Stomach smooth muscle (tissue), 2 donors: ENCODE results near the gene STARD5.

Experiments
- H3K27ac ChIP-seq: one replicate; pipeline ENCODE4 v1.7.0; 2013; ENCODE audit warnings: mild to moderate bottlenecking, low read length, inconsistent platforms
- H3K27me3 ChIP-seq, 2 donors: one replicate each; pipeline ENCODE4 v1.7.0; 2013; ENCODE audit warnings: low read length in 2 of 2; ENCODE audit not compliant: insufficient read depth in 2 of 2, control insufficient read depth in 1 of 2
- H3K36me3 ChIP-seq, 2 donors: one replicate each; pipeline ENCODE4 v1.7.0; 2013; ENCODE audit warnings: low read length in 2 of 2; ENCODE audit not compliant: control insufficient read depth in 2 of 2, insufficient read depth in 2 of 2
- H3K4me1 ChIP-seq: one replicate; pipeline ENCODE4 v1.7.0; 2013; ENCODE audit warnings: low read length; ENCODE audit not compliant: control insufficient read depth, insufficient read depth
- H3K4me3 ChIP-seq, 2 donors: one replicate each; pipeline ENCODE4 v1.7.0; 2013; ENCODE audit warnings: low read length in 2 of 2
- H3K9ac ChIP-seq, 2 donors: one replicate each; pipeline ENCODE4 v1.7.0; 2013; ENCODE audit warnings: low read length in 2 of 2, mild to moderate bottlenecking in 1 of 2
- H3K9me3 ChIP-seq, 2 donors: one replicate each; pipeline ENCODE4 v1.7.0; 2013; ENCODE audit warnings: low read length in 2 of 2; ENCODE audit not compliant: control insufficient read depth in 2 of 2
- donor health status: healthy.
- donor health status: Pancreatic carcinoma.

Gene STARD5

DNA sequence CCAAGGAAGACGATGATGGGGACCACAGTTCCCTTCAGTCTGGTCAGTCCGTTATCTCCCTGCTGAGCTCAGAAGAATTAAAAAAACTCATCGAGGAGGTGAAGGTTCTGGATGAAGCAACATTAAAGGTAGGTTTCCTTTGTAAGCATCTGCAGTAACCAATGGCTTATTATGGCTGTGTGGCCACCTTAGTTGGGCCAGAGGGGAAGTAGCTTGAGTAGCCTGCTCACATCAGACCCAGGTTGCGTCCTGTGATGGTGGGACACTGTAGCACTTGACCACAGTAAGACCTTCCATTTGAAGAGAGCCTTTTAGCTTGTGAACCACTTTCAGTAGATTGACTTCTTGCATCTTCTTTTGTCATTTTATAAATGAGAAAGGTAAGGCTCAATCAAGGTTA lies 22.6 kb downstream of the STARD5 start:
- no peak overlapping the region for H3K9ac ChIP-seq
- no peak overlapping the region for H3K4me3 ChIP-seq
- no peak overlapping the region for H3K27ac ChIP-seq
- peaks cover 0 to 8% of the 10 kb centered on the region in 2 donors for H3K36me3 ChIP-seq
- H3K4me1 ChIP-seq = peaks cover 6% of the 10 kb centered on the region
- H3K9me3 ChIP-seq = no peaks in the 10 kb centered on the region
- H3K27me3 ChIP-seq = no peaks in the 10 kb centered on the region

DNA sequence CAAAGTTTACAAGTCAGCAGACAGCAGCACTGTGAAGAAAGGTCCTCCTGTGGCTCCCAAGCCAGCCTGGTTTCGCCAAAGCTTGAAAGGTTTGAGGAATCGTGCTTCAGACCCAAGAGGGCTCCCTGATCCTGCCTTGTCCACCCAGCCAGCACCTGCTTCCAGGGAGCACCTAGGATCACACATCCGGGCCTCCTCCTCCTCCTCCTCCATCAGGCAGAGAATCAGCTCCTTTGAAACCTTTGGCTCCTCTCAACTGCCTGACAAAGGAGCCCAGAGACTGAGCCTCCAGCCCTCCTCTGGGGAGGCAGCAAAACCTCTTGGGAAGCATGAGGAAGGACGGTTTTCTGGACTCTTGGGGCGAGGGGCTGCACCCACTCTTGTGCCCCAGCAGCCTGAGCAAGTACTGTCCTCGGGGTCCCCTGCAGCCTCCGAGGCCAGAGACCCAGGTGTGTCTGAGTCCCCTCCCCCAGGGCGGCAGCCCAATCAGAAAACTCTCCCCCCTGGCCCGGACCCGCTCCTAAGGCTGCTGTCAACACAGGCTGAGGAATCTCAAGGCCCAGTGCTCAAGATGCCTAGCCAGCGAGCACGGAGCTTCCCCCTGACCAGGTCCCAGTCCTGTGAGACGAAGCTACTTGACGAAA lies 24.2 kb downstream of the STARD5 start:
- no peak overlapping the region for H3K27ac ChIP-seq
- no peak overlapping the region for H3K9ac ChIP-seq
- no peaks in the 10 kb centered on the region for H3K27me3 ChIP-seq
- peaks cover 0 to 2% of the 10 kb centered on the region in 2 donors for H3K36me3 ChIP-seq
- H3K4me3 ChIP-seq = no peak overlapping the region
- peaks cover 6% of the 10 kb centered on the region for H3K4me1 ChIP-seq
- H3K9me3 ChIP-seq = no peaks in the 10 kb centered on the region

DNA sequence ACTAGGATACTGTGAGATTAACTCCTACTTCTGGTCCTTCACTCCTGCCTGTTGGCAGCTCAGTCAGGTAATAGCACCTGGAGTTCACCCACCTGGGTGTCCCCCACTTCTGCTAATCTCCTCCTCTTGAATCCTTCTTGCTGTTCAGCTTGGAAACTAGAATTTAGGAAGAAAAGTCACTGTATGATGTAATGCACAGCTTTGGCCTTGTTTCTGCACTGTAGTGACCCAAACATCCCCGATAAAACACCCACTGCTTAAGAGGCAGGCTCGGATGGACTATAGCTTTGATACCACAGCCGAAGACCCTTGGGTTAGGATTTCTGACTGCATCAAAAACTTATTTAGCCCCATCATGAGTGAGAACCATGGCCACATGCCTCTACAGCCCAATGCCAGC lies 24.8 kb downstream of the STARD5 start:
- H3K36me3 ChIP-seq = peaks cover 0 to 2% of the 10 kb centered on the region in 2 donors
- H3K9me3 ChIP-seq = no peaks in the 10 kb centered on the region

DNA sequence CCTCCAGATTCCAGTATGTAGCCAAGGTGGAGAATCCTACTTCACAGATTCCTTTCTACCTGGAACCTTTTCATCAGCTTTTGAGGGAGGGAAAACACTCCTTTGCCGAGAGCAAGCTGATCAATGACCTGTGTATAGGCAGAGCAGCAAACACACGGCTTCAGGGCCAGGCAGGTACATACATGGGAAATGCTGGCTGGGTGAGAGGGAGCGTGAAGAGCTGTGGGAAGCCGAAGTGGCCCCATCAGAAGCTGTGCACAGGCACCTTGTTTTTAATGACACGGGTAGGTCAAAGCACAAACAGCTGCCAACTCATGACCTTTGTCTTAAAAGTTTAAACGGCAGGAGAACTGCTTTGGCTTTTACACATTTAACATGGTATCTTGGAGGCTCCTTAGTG lies 25.3 kb downstream of the STARD5 start:
- peaks cover 5% of the 10 kb centered on the region for H3K4me1 ChIP-seq
- H3K9ac ChIP-seq = no peak overlapping the region
- peaks cover 0 to 2% of the 10 kb centered on the region in 2 donors for H3K36me3 ChIP-seq
- H3K4me3 ChIP-seq = peak overlapping the region in 1 of 2 donors; percentile 15
- H3K27me3 ChIP-seq = peaks cover 0 to 2% of the 10 kb centered on the region in 2 donors
- no peak overlapping the region for H3K27ac ChIP-seq
- no peaks in the 10 kb centered on the region for H3K9me3 ChIP-seq

More for the DNA sequence above, 24.8 kb downstream of the STARD5 start:
- Histone ChIP-seq H3K27me3 (peaks cover 0 to under 1% of the 10 kb centered on the region in 2 donors), H3K4me3 (peak overlapping the region in 1 of 2 donors; percentile 15), H3K9ac (no peak overlapping the region), H3K4me1 (peaks cover 6% of the 10 kb centered on the region), H3K27ac (no peak overlapping the region)

DNA sequence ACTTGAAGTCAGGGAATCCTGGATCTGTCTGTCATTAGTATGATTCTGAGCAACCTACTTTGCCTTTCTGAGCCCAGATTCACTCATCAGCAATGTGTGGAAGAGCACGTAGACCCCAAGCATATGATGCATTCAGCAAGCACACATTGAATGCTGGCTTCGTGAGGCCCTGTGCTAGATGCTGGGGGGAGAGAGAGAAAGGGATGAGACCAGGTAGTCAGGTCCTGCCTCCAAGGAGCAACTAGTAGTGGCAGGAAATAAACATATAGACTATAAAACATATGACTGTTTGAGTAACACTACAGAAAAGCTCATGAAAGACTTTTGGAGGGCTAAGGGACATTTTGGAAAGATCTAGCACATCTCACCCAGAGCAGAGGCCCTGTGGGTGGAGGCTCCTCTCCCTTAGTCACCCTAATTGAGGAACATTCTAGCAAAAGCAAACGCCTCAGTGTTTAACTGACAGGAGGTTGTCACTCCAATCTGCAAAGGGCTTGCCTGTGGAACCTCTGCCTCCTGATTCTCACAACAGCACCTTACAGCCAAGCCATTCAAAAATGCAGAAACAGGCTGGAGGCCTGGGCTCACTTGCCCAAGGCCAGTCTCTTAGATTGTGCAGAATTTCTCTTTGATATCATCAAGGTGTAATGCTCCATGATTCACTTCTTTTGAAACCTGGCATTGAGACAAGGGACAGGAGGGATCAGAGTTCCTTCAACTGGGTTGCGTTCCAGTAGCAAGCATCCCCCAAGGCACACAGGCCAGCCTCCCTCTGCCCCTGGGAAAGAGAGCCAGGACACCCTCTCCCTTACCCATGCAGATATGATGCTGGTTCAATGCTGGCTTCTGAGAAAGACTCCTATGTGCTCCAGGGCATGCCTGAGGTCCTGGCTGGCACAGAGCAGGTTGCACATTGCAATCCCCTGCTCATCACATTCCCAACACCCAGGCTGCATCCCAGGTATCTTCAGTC lies 26.1 kb downstream of the STARD5 start:
- Histone ChIP-seq H3K27me3 (peaks cover 0 to 2% of the 10 kb centered on the region in 2 donors), H3K4me1 (peaks cover 5% of the 10 kb centered on the region), H3K9me3 (no peaks in the 10 kb centered on the region), H3K36me3 (peaks cover 0 to 2% of the 10 kb centered on the region in 2 donors), H3K27ac (no peak overlapping the region), H3K9ac (no peak overlapping the region), H3K4me3 (peak overlapping the region in 1 of 2 donors; percentile 49)

DNA sequence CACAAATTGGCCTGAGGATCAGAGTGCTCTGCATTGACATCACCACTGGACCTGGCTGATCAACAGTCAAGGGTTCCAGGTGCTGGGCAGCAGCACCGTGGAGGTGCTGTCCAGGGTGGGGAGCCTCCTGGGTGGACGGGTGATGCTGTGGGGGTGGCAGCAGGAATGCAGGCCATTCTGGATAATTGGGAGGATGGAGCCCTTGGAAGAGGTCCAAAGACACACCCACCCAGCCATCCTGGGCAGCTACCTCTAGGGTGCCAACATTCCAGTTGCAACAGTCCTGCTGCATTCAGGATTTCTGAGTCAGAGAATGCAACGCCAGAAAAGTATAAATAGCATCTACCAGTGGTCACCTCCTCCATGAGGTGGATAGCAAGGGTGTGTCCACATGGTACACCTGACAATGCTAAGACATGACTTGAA lies 26.8 kb downstream of the STARD5 start:
- H3K4me1 ChIP-seq = peaks cover 5% of the 10 kb centered on the region
- peak overlapping the region in 1 of 2 donors; percentile 49 for H3K4me3 ChIP-seq
- no peaks in the 10 kb centered on the region for H3K36me3 ChIP-seq
- H3K27ac ChIP-seq = peak overlapping the region; percentile 41
- peaks cover 0 to 2% of the 10 kb centered on the region in 2 donors for H3K27me3 ChIP-seq
- H3K9me3 ChIP-seq = no peaks in the 10 kb centered on the region
- peak overlapping the region in 1 of 2 donors; percentile 21 for H3K9ac ChIP-seq

DNA sequence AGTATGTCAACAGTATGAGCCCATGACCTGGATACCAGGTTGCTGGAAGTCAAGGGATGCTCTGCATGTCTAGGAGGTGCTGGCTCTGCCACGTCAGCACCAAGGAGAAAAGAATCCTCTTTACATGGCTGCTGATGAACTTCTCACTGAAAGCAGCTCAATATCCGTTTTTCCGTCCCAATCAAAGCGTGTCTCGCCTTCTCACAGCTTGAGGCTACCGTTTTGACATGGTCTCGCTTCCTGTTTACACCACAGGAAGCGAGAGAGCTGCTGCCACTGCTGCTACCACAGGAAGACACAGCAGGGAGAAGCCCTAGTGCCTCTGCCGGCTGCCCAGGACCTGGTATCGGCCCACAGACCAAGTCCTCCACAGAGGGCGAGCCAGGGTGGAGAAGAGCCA lies 27.3 kb downstream of the STARD5 start:
- H3K27me3 ChIP-seq = peaks cover 0 to 2% of the 10 kb centered on the region in 2 donors
- no peak overlapping the region for H3K9ac ChIP-seq
- H3K4me3 ChIP-seq = peak overlapping the region in 1 of 2 donors; percentile 49
- no peaks in the 10 kb centered on the region for H3K9me3 ChIP-seq
- peak overlapping the region; percentile 41 for H3K27ac ChIP-seq
- H3K4me1 ChIP-seq = peaks cover 5% of the 10 kb centered on the region
- no peaks in the 10 kb centered on the region for H3K36me3 ChIP-seq

DNA sequence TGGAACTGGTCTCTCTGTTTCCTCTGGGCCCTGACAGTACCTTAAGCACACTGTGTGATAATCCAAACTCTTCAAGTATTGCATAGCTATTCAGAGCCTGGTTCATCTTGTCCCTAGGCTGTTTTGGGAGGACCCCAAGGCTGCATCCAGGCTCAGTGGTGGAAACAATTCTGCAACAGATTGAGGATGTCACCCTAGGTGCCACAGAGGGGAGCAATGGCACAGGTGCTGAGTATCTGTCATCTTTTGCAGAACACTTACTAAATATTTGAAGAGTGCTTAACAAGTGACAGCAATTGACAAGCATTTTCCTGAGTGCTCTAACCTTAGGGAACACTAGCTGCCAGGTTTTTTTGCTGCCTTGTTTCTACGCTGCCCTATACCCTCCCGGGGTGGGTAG lies 27.8 kb downstream of the STARD5 start:
- Histone ChIP-seq H3K36me3 (no peaks in the 10 kb centered on the region), H3K4me3 (no peak overlapping the region)

DNA sequence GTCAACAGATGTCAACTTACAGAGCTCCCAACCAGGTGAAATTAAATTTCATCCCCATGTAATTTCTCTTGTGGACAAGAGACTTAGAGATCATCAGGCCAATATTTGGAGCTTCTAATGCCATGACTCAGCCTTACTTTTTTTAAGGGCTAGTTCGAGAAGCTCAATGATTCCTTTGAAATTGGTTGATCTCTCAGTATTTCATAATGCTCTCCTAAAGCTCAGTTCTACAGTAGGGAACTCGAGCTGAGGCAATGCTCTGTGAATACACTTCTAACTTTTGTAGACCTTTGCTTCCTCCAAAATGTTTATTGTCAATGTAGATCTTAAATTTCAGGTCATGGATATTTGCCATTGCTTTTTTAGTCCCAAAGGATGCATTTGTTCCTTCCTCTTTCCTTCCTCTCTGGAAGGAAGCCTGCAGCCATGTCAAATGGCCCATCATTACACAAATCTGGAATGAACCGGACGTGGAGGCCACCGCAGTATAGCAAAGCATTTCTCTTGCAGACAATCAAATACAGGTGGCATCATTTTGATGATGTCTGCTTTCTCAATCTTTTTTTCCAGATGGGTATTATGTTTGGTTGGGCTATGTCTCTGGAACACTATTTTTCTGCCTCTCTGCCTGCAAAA lies 28.3 kb downstream of the STARD5 start:
- H3K36me3 ChIP-seq = no peaks in the 10 kb centered on the region
- H3K4me3 ChIP-seq = no peak overlapping the region
- peaks cover 5% of the 10 kb centered on the region for H3K4me1 ChIP-seq
- H3K9ac ChIP-seq = no peak overlapping the region
- no peak overlapping the region for H3K27ac ChIP-seq
- no peaks in the 10 kb centered on the region for H3K9me3 ChIP-seq
- peaks cover 0 to 2% of the 10 kb centered on the region in 2 donors for H3K27me3 ChIP-seq

More for the DNA sequence above, 27.8 kb downstream of the STARD5 start:
- Histone ChIP-seq H3K27ac (no peak overlapping the region), H3K4me1 (peaks cover 5% of the 10 kb centered on the region), H3K9me3 (no peaks in the 10 kb centered on the region), H3K27me3 (peaks cover 0 to 2% of the 10 kb centered on the region in 2 donors), H3K9ac (no peak overlapping the region)

DNA sequence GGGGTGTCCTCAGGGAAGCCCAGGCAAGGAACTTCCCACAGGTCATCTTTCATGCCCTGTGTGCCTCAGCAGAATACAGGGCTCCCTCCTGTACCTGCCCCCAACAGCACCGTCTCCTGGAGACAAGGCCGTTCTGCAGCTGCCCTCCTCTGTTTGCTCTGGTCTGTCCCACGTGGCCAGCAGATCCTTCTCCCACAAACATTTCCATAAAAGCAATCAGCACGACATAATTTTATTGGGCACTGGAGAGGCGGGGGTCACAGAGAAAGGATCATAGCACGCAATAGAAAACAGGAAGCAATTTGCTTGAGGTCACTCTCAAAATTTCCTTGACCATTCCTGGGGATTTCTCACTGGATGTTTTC lies 29.4 kb downstream of the STARD5 start:
- Histone ChIP-seq H3K4me1 (peaks cover 5% of the 10 kb centered on the region), H3K27ac (no peak overlapping the region), H3K4me3 (no peak overlapping the region)

More for the DNA sequence above, 29.4 kb downstream of the STARD5 start:
- Histone ChIP-seq H3K36me3 (no peaks in the 10 kb centered on the region), H3K9me3 (no peaks in the 10 kb centered on the region), H3K27me3 (peaks cover 0 to 2% of the 10 kb centered on the region in 2 donors), H3K9ac (no peak overlapping the region)
